PC-3 (cell line): Measurements from ENCODE around the gene CCT5.

Source experiments
- EZH2 ChIP-seq: fragments of 300-600 bp; sonication (generic); IDR thresholded peaks from one replicate; pipeline ENCODE4 v1.6.1; 2017; ENCODE audit warnings: antibody characterized with exemption, mild to moderate bottlenecking, low read length; ENCODE audit not compliant: unreplicated experiment
- EZH2phosphoT487 ChIP-seq: fragments of 300-600 bp; sonication (generic); IDR thresholded peaks from 2 replicates; pipeline ENCODE4 v1.6.1; 2018; ENCODE audit warnings: mild to moderate bottlenecking, antibody characterized with exemption, low read length, borderline replicate concordance
- TF ChIP-seq, protein P1 (sequence below): fragments of 300-600 bp; sonication (generic); conservative IDR thresholded peaks from 2 replicates; pipeline ENCODE4 v1.5.1; 2017; ENCODE audit warnings: antibody characterized with exemption, low read depth, mild to moderate bottlenecking, low read length

DNA sequence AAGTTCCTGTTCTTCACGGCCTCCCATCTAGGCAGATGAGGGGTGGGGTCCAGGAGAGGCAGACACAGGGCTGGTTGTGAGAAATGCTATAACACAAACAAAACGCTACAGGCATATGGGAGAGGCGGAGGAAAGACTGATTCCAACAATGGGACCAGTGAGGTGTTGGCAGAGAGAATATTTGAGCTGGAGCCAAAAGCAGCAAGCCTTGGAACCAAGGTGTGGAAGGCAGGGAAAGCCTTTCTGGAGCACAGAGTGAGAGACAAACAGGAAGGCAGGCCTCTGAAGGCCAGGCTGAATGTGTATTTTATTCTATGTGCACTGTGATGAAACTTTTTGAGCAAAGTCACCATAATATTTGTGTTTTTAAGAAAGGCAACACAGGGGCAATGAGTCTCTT, 3.3 kb upstream of the CCT5 start:
- TF ChIP-seq, protein P1, sequence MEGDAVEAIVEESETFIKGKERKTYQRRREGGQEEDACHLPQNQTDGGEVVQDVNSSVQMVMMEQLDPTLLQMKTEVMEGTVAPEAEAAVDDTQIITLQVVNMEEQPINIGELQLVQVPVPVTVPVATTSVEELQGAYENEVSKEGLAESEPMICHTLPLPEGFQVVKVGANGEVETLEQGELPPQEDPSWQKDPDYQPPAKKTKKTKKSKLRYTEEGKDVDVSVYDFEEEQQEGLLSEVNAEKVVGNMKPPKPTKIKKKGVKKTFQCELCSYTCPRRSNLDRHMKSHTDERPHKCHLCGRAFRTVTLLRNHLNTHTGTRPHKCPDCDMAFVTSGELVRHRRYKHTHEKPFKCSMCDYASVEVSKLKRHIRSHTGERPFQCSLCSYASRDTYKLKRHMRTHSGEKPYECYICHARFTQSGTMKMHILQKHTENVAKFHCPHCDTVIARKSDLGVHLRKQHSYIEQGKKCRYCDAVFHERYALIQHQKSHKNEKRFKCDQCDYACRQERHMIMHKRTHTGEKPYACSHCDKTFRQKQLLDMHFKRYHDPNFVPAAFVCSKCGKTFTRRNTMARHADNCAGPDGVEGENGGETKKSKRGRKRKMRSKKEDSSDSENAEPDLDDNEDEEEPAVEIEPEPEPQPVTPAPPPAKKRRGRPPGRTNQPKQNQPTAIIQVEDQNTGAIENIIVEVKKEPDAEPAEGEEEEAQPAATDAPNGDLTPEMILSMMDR, result no peak
- TF ChIP-seq EZH2, result no peak
- no peak for TF ChIP-seq EZH2phosphoT487
